Heart left ventricle (tissue), 13 donors: ENCODE results near the gene MYO1E.

Experiments used
- CTCF ChIP-seq, 12 donors: fragments of 200-600 bp; sonication (generic) in 4 of 12; IDR thresholded peaks; one replicate each; pipeline versions ENCODE4 v1.5.0 to v1.8.0; 2018 to 2022; ENCODE audit warnings: antibody characterized with exemption in 12 of 12, mild to moderate bottlenecking in 5 of 12
- POLR2A ChIP-seq, 2 donors: fragments of 450-650 bp; IDR thresholded peaks; one replicate each; pipeline ENCODE4 v1.6.1; 2017; ENCODE audit warnings: antibody characterized with exemption in 2 of 2, mild to moderate bottlenecking in 2 of 2, moderate library complexity in 2 of 2
- donor health status: ischemic (EF 13 %, LVEDD 7.1; RV severe dilation, severe dysfunction).
- donor health status: DM: no; HTN: yes; CAD: no.
- donor health status: DM: no; HTN: no; CAD: no.
- donor health status: ischemic (EF 25% LVEDD 6.9; RV normal size, moderate dysfunction).
- donor health status: ischemic (EF 25% LVEDD 5.7; RV mildly dilated, moderate dysfunction).
- donor health status: ischemic (EF 35%, LVEDD 5.7; RV mildly dilated, moderate dysfunction).
- donor health status: nonischemic (EF 11% LVEDD 7.7; RV severe dilation, severe dysfunction).
- donor health status: DM: yes; HTN: yes; CAD: no.
- donor health status: PGD.
- donor health status: ischemic (EF 29% LVEDD 5.4; RV normal size, mild dysfunction).
- donor health status: nonischemic (EF 23%, LVEDD 6.1; RV moderate dilation, normal function).

- TF ChIP-seq POLR2A (IDR thresholded peaks at IDR 0.05) (no peak), CTCF (IDR thresholded peaks at IDR 0.05) (no peak)
Measured at GRCh38 chr15:59240036-59240435, 132.6 kb downstream of the MYO1E start.
